Renal cortex interstitium (tissue), 11 donors: ENCODE data around the gene CFAP161. TPM values are rescaled to one million over a fixed set of nuclear protein-coding genes. Genes with fewer than 3 reads are reported as not detected.
"Not testable (repeated sequence)": the region's sequence is repeated elsewhere in the genome, so short reads cannot be mapped to it uniquely, and the experiment has no call there.

Experiments
- DNase-seq, 11 donors: peaks; one replicate each; pipeline ENCODE4 v3.0.0-alpha.2; 2013; ENCODE audit warnings: low read depth in 9 of 11, low spot score in 4 of 11; ENCODE audit errors: extremely low read depth in 1 of 11
- polyA plus RNA-seq, 3 donors: library from polyadenylated mRNA; unstranded; fragments of 120-200 nt; gene quantifications; one replicate each; pipeline ENCODE4 v1.2.1, GENCODE V29; 2013; ENCODE audit not compliant: insufficient read length in 3 of 3

The CFAP161 gene
- polyA plus RNA-seq, 3 donors = 0.30 to 0.59 (median 0.32) TPM

- no peak for DNase-seq
These were observed 18.7 kb downstream of the CFAP161 start for GRCh38 chr15:81152799-81153198.

GRCh38 chr15:81155375-81156218 is 21.5 kb downstream of the CFAP161 start:
- DNase-seq = peak in 4 of 11 donors; percentile 10 to 22 (median 16)

- DNase-seq = no peak
These were observed 22.3 kb downstream of the CFAP161 start for GRCh38 chr15:81156324-81156723.

- no peak for DNase-seq
These were observed 23.3 kb downstream of the CFAP161 start for GRCh38 chr15:81157195-81157938.

GRCh38 chr15:81157939-81158223 is 23.8 kb downstream of the CFAP161 start:
- DNase-seq = no peak

- not testable (repeated sequence) for DNase-seq
These were observed 24.5 kb downstream of the CFAP161 start for GRCh38 chr15:81158561-81158960.

GRCh38 chr15:81160312-81161159 is 26.5 kb downstream of the CFAP161 start:
- peak in 9 of 11 donors; percentile 9 to 40 (median 25) for DNase-seq

- no peak for DNase-seq
These were observed 27.1 kb downstream of the CFAP161 start for GRCh38 chr15:81161160-81161673.

- no peak for DNase-seq
These were observed 27.8 kb downstream of the CFAP161 start for GRCh38 chr15:81161851-81162250.

- no peak for DNase-seq
These were observed 30.1 kb downstream of the CFAP161 start for GRCh38 chr15:81163961-81164800.

GRCh38 chr15:81165535-81165934 is 31.5 kb downstream of the CFAP161 start:
- DNase-seq = no peak

GRCh38 chr15:81166636-81167305 is 32.7 kb downstream of the CFAP161 start:
- no peak for DNase-seq

GRCh38 chr15:81168131-81168526 is 34.1 kb downstream of the CFAP161 start:
- no peak for DNase-seq

- DNase-seq = no peak
These were observed 34.6 kb downstream of the CFAP161 start for GRCh38 chr15:81168644-81169043.

- DNase-seq = no peak
These were observed 36.4 kb downstream of the CFAP161 start for GRCh38 chr15:81170511-81170910.

GRCh38 chr15:81171286-81171685 is 37.2 kb downstream of the CFAP161 start:
- no peak for DNase-seq

- no peak for DNase-seq
These were observed 40.2 kb downstream of the CFAP161 start for GRCh38 chr15:81174125-81174791.
